Left ventricle myocardium inferior (tissue), 1 donor: ENCODE data around the gene RAPGEF6. TPM values are rescaled to one million over a fixed set of nuclear protein-coding genes. Genes with fewer than 3 reads are reported as not detected.
"Not testable (repeated sequence)": the region's sequence is repeated elsewhere in the genome, so short reads cannot be mapped to it uniquely, and the experiment has no call there.

ENCODE experiments used
- DNase-seq: peaks from one replicate; pipeline ENCODE4 v3.0.0-alpha.2; 2020
- H3K27ac ChIP-seq: fragments of 200-600 bp; replicated peaks from 2 replicates; pipeline ENCODE4 v1.8.0; 2021
- H3K27me3 ChIP-seq: fragments of 200-600 bp; 2 replicates; pipeline ENCODE4 v1.8.0; 2021; ENCODE audit warnings: low read depth
- H3K36me3 ChIP-seq: fragments of 200-600 bp; 2 replicates; pipeline ENCODE4 v1.8.0; 2021
- H3K4me1 ChIP-seq: fragments of 200-600 bp; 2 replicates; pipeline ENCODE4 v1.8.0; 2021
- H3K4me3 ChIP-seq: fragments of 200-600 bp; 2 replicates; pipeline ENCODE4 v1.8.0; 2021; ENCODE audit warnings: mild to moderate bottlenecking, moderate library complexity
- H3K9me3 ChIP-seq: fragments of 200-600 bp; replicated peaks from 2 replicates; pipeline ENCODE4 v1.8.0; 2021
- intact Hi-C: fragments of 100-400 bp; cut with micrococcal nuclease; formaldehyde crosslinking; loops from one replicate; pipeline ENCODE4 v1.11.0; 2022
- total RNA-seq: library from RNA; stranded (reverse); fragmentation: NEBNext Ultra II Directional; extraction: Animal tissue kit (Norgen Biotek cat#: 25700); gene quantifications from one replicate; pipeline ENCODE4 v1.2.1, GENCODE V29; 2021
- TF ChIP-seq, protein P1 (sequence below): fragments of 200-600 bp; IDR thresholded peaks from 2 replicates; pipeline ENCODE4 v1.8.0; 2021; ENCODE audit warnings: antibody characterized with exemption, mild to moderate bottlenecking, borderline replicate concordance
- donor health status: DM: no; HTN: yes; CAD: no; lungs with severe emphysema.

Gene RAPGEF6
- total RNA-seq, 1 donor from 2014 or later: 9.6 TPM

DNA sequence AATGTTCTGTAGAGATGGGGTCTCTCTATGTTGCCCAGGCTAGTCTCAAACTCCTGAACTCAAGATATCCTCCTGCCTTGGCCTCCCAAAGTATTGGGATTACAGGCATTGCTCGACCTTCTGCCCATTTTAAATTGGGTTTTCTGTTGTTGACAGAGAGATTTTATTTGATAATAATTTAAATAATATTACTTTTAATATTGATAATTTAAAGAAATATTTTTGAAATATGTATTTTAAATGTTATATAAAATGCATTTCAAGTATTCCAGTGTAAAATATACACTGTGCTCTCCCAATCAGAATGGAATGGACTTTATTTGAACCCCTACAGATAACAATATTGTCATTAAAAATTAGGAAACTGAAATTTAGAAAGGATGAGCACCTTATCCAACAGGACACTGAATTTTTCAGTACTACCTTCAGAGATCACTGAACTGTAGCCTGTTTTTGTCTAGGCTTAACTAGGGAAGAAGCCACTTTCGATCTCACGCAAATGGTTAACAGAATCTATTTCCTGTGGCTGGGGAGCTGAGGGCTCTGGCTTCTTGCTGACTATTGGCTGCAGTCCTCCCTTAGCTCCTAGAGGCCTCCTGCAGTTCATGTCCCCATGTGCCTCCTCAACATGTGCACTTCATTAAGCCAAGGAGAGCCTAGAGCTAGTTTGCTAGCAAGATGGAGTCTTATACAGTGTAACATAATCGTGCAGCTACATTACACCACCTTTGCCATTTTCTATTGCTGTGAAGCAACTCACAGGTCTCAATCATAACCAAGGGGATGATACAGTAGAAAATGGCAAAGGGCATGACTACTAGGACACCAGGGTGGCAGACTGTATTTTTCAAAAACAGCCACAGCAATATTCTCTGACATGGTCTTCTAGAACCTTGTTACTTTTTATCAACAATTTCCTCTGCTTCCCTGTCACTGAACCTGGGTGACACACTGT lies 221.1 kb downstream of the RAPGEF6 start:
- DNase-seq: no peak
- Histone ChIP-seq H3K36me3 (peaks cover 15% of the 10 kb centered on the region), H3K4me1 (no peaks in the 10 kb centered on the region), H3K4me3 (no peak overlapping the region), H3K27me3 (no peaks in the 10 kb centered on the region), H3K27ac (no peak overlapping the region), H3K9me3 (no peaks in the 10 kb centered on the region)
- TF ChIP-seq, protein P1, sequence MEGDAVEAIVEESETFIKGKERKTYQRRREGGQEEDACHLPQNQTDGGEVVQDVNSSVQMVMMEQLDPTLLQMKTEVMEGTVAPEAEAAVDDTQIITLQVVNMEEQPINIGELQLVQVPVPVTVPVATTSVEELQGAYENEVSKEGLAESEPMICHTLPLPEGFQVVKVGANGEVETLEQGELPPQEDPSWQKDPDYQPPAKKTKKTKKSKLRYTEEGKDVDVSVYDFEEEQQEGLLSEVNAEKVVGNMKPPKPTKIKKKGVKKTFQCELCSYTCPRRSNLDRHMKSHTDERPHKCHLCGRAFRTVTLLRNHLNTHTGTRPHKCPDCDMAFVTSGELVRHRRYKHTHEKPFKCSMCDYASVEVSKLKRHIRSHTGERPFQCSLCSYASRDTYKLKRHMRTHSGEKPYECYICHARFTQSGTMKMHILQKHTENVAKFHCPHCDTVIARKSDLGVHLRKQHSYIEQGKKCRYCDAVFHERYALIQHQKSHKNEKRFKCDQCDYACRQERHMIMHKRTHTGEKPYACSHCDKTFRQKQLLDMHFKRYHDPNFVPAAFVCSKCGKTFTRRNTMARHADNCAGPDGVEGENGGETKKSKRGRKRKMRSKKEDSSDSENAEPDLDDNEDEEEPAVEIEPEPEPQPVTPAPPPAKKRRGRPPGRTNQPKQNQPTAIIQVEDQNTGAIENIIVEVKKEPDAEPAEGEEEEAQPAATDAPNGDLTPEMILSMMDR: no peak
- intact Hi-C loops: no loop called here

DNA sequence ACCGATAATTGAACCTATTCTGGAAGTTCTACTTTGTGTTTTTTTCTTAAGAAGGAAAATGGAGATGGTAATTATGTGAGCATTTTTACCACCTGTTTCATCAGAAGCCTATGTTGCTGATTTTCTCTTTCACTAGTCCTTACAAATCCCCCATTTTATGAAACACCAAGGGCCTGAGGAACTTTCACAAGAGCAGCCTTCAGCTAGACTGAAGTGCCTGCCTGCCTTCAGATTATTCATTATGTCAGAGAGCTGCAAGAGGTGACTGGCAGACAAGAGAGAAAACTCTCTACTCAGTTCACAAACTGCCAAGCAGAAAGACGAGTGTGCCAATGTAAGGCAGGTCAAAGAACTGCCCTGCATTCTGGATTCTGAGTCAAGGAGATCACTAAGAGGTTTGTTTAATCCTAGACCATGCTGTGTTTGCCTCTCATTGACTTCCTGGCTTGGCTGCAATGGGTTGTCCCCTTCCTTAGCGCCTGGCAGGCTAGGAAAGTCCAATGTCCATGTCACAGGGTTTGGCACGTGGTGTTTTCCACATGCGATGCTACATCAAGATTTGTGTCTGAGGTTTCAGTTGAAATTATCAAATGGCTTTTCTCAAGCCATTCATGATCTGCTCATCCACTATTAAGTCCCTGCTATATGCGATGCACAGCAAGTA lies 227.9 kb downstream of the RAPGEF6 start:
- TF ChIP-seq, protein P1: no peak
- peaks cover 46% of the 10 kb centered on the region for H3K36me3 ChIP-seq
- no peak overlapping the region for H3K4me3 ChIP-seq
- intact Hi-C loops: no loop called here
- peaks cover 14% of the 10 kb centered on the region for H3K9me3 ChIP-seq
- H3K4me1 ChIP-seq: no peaks in the 10 kb centered on the region
- no peaks in the 10 kb centered on the region for H3K27me3 ChIP-seq
- no peak for DNase-seq
- no peak overlapping the region for H3K27ac ChIP-seq

DNA sequence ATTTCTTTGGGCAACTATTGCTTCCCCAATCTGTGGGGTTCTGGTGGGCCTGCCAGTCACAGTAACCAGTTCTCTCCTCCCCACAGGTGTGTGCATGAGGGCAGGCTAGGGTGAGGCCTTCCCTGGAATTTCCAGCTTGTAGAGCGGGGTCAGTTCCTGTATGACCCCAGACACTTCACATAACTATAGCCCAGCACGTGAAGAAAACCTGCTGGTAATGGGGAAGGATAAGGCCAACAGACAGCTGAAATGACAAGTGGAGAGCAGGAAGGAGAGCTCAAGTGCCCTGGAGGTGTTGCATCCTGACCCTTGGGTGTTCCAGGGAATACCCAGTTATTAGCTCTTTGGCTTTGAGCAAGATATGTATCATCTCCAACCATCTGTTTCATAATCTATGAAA lies 229.0 kb downstream of the RAPGEF6 start:
- intact Hi-C loops: no loop called here
- TF ChIP-seq, protein P1: no peak
- no peak for DNase-seq
- no peak overlapping the region for H3K4me3 ChIP-seq
- peaks cover 51% of the 10 kb centered on the region for H3K36me3 ChIP-seq
- peaks cover 24% of the 10 kb centered on the region for H3K9me3 ChIP-seq
- no peaks in the 10 kb centered on the region for H3K4me1 ChIP-seq
- no peak overlapping the region for H3K27ac ChIP-seq
- H3K27me3 ChIP-seq: no peaks in the 10 kb centered on the region

DNA sequence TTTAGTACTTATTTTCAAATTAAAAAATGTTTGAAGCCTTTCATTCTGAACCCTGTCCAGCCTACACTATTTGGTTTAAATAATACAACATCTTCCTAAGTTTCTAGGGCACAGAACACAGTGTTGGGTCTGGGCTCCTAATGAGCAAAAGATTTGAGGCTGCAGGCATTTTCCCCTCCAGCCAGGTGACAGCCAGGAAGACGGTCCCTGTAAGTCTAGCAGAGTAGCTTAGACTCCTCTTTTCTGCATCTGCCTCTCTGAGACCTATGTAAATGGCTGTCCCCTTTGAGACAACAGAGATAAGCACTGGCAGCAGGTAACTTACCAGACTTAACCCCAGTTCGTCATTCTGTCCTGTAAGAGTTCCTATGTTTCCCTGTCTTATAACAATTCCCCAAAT lies 229.4 kb downstream of the RAPGEF6 start:
- TF ChIP-seq, protein P1: no peak
- Histone ChIP-seq H3K27ac (no peak overlapping the region), H3K36me3 (peaks cover 49% of the 10 kb centered on the region), H3K9me3 (peaks cover 24% of the 10 kb centered on the region), H3K4me1 (no peaks in the 10 kb centered on the region), H3K27me3 (no peaks in the 10 kb centered on the region), H3K4me3 (no peak overlapping the region)
- intact Hi-C loops: no loop called here
- no peak for DNase-seq

DNA sequence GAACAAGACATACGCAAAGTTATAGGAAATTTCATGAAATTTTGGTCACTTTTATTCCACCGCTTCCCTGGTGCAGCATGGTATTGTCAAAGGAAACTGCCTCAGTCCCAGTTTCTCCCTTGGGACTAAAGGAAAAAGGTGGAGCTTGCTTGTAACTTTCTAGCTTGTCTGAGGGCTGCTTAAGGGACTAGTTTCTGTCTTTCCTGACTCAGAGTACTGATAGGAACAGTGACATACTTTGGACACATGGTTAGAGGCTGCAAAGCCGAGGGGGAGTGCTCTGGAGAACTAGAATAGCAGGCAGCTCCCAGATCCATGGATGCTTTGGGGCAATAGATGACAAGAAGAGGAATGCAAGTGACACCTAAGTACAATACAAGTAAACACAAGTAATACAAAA lies 234.4 kb downstream of the RAPGEF6 start:
- Histone ChIP-seq H3K36me3 (peaks cover 53% of the 10 kb centered on the region), H3K9me3 (peaks cover 24% of the 10 kb centered on the region), H3K4me3 (no peak overlapping the region), H3K27ac (no peak overlapping the region), H3K27me3 (no peaks in the 10 kb centered on the region), H3K4me1 (no peaks in the 10 kb centered on the region)
- TF ChIP-seq, protein P1: no peak
- intact Hi-C loops: no loop called here
- DNase-seq: no peak

DNA sequence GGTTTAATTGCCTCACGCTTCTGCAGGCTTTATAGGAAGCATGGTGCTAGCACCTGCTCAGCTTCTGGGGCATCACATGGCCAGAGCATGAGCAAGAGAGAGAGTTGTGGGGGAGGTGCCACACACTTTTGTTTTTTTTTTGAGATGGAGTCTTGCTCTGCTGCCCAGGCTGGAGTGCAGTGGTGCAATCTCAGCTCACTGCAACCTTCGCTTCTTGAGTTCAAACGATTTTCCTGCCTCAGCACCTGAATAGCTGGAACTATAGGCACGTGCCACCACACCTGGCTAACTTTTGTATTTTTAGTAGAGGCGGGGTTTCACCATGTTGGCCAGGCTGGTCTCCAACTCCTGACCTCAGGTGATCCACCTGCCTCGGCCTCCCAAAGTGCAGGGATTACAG lies 236.0 kb downstream of the RAPGEF6 start:
- H3K9me3 ChIP-seq: peaks cover 24% of the 10 kb centered on the region
- DNase-seq, H3K27ac ChIP-seq, H3K4me3 ChIP-seq, H3K4me1 ChIP-seq, intact Hi-C loops, H3K27me3 ChIP-seq: not testable (repeated sequence)
- peaks cover 62% of the 10 kb centered on the region for H3K36me3 ChIP-seq
